Upper lobe of right lung (tissue), 1 donor: ENCODE data around the gene TTPAL. TPM values are rescaled to one million over a fixed set of nuclear protein-coding genes. Genes with fewer than 3 reads are reported as not detected.

Experiments used
- ATAC-seq: fragments of 200-7000 bp; cut with Tn5 transposase; one replicate; pipeline ENCODE4 v1.9.1; 2020; ENCODE audit warnings: mild to moderate bottlenecking, moderate library complexity
- DNase-seq: peaks from one replicate; pipeline ENCODE4 v3.0.0-alpha.2; 2020
- H3K27ac ChIP-seq: fragments of 200-600 bp; one replicate; pipeline ENCODE4 v1.8.0; 2022
- H3K27me3 ChIP-seq: fragments of 200-600 bp; one replicate; pipeline ENCODE4 v1.8.0; 2022; ENCODE audit warnings: mild to moderate bottlenecking
- H3K36me3 ChIP-seq: fragments of 200-600 bp; one replicate; pipeline ENCODE4 v1.8.0; 2022
- H3K4me1 ChIP-seq: fragments of 200-600 bp; one replicate; pipeline ENCODE4 v1.8.0; 2022
- H3K4me3 ChIP-seq: fragments of 200-600 bp; one replicate; pipeline ENCODE4 v1.8.0; 2022; ENCODE audit warnings: mild to moderate bottlenecking
- H3K9me3 ChIP-seq: fragments of 200-600 bp; one replicate; pipeline ENCODE4 v1.8.0; 2022
- CTCF ChIP-seq: fragments of 200-600 bp; IDR thresholded peaks from one replicate; pipeline ENCODE4 v1.8.0; 2022; ENCODE audit warnings: antibody characterized with exemption
- intact Hi-C: fragments of 100-400 bp; cut with DNase I; formaldehyde crosslinking; loops from one replicate; pipeline ENCODE4 v1.11.0; 2022
- total RNA-seq: library from RNA; stranded (reverse); fragmentation: NEBNext Ultra II Directional; extraction: Animal tissue kit (Norgen Biotek cat#: 25700); gene quantifications from one replicate; pipeline ENCODE4 v1.2.1, GENCODE V29; 2021
- donor health status: DM: no; HTN: yes; CAD: no; lungs with severe emphysema.

The TTPAL gene
- total RNA-seq, 1 donor from 2014 or later: 8.0 TPM

GRCh38 chr20:44533928-44534327 lies 58.3 kb downstream of the TTPAL start:
- no peaks in the 10 kb centered on the region for H3K9me3 ChIP-seq
- no peak for ATAC-seq
- no peak for TF ChIP-seq CTCF
- DNase-seq: no peak
- H3K27ac ChIP-seq: no peak overlapping the region
- intact Hi-C loops: loop anchor here (10.0 kb wide), 1 partner anchor 71 kb away; no protein-coding TSS in a partner anchor
- H3K4me3 ChIP-seq: no peak overlapping the region
- H3K27me3 ChIP-seq: no peaks in the 10 kb centered on the region
- no peaks in the 10 kb centered on the region for H3K36me3 ChIP-seq
- peaks cover 23% of the 10 kb centered on the region for H3K4me1 ChIP-seq

DNA sequence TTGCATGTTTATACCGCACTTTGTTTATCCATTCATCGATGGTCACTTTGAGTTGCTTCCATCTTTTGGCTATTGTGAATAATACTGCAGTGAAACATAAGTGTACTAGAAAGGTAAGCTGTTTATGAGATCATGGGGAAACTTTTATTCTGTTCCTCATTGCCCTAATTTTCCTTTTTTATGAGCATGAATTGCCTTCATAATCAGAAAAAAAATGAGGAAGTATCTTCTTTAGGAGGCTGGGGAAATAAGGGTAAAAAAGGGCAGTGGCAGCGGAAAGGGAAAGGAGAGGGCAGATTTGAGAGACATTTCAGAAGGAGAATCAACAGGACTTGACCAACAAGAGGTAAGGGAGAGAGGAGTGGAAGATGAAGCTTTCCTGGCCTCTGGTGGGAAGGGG lies 60.5 kb downstream of the TTPAL start:
- Histone ChIP-seq H3K4me1 (peaks cover 25% of the 10 kb centered on the region), H3K27me3 (no peaks in the 10 kb centered on the region), H3K4me3 (no peak overlapping the region), H3K9me3 (no peaks in the 10 kb centered on the region), H3K36me3 (no peaks in the 10 kb centered on the region), H3K27ac (no peak overlapping the region)
- TF ChIP-seq CTCF: no peak
- intact Hi-C loops: loop anchor here (10.0 kb wide), 1 partner anchor 69 kb away; no protein-coding TSS in a partner anchor
- DNase-seq: no peak
- no peak for ATAC-seq

GRCh38 chr20:44537993-44538392 lies 62.3 kb downstream of the TTPAL start:
- intact Hi-C loops: loop anchor here (10.0 kb wide), 1 partner anchor 67 kb away; no protein-coding TSS in a partner anchor
- H3K27me3 ChIP-seq: no peaks in the 10 kb centered on the region
- H3K9me3 ChIP-seq: no peaks in the 10 kb centered on the region
- no peak for TF ChIP-seq CTCF
- peaks cover 28% of the 10 kb centered on the region for H3K4me1 ChIP-seq
- DNase-seq (no peak), ATAC-seq (no peak)
- no peak overlapping the region for H3K4me3 ChIP-seq
- no peaks in the 10 kb centered on the region for H3K36me3 ChIP-seq
- H3K27ac ChIP-seq: no peak overlapping the region

DNA sequence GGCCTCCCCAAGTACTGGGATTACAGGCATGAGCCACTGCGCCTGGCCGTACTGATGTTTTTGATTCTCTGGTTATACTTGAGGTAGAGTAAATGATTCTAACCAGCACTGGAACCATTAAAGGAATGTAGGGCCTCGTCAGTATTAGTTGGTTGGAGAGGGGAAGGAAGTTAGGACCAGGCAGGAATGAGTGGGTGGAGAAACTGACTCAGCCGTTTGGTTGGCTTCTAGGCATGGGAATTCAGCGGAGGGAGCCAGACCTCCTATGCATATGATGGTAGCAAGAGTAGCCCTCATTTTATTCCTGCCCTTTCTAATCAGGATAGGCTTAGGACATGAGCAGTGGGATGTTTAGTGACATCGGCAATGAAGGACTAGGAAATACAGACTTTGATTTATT lies 65.2 kb downstream of the TTPAL start:
- intact Hi-C loops: no loop called here
- Histone ChIP-seq H3K36me3 (no peaks in the 10 kb centered on the region), H3K9me3 (no peaks in the 10 kb centered on the region), H3K4me1 (peaks cover 34% of the 10 kb centered on the region), H3K27ac (no peak overlapping the region), H3K4me3 (no peak overlapping the region), H3K27me3 (no peaks in the 10 kb centered on the region)
- peak; percentile 72 for ATAC-seq
- no peak for DNase-seq
- TF ChIP-seq CTCF: no peak

- H3K36me3 ChIP-seq: no peaks in the 10 kb centered on the region
- no peaks in the 10 kb centered on the region for H3K9me3 ChIP-seq
- H3K27ac ChIP-seq: no peak overlapping the region
- no peaks in the 10 kb centered on the region for H3K27me3 ChIP-seq
- no peak for ATAC-seq
- no peak overlapping the region for H3K4me3 ChIP-seq
- no peak for DNase-seq
- intact Hi-C loops: no loop called here
- no peak for TF ChIP-seq CTCF
- peaks cover 34% of the 10 kb centered on the region for H3K4me1 ChIP-seq
These were observed 66.3 kb downstream of the TTPAL start for GRCh38 chr20:44541992-44542391.

GRCh38 chr20:44542890-44543289 lies 67.2 kb downstream of the TTPAL start:
- DNase-seq (no peak), ATAC-seq (no peak)
- Histone ChIP-seq H3K27ac (no peak overlapping the region), H3K36me3 (no peaks in the 10 kb centered on the region), H3K4me1 (peaks cover 37% of the 10 kb centered on the region), H3K4me3 (no peak overlapping the region), H3K9me3 (no peaks in the 10 kb centered on the region), H3K27me3 (no peaks in the 10 kb centered on the region)
- TF ChIP-seq CTCF: no peak
- intact Hi-C loops: no loop called here
